ENCODE results near the gene SLC2A8. TPM values are rescaled to one million over a fixed set of nuclear protein-coding genes. Genes with fewer than 3 reads are reported as not detected.

Gene SLC2A8, protein sequence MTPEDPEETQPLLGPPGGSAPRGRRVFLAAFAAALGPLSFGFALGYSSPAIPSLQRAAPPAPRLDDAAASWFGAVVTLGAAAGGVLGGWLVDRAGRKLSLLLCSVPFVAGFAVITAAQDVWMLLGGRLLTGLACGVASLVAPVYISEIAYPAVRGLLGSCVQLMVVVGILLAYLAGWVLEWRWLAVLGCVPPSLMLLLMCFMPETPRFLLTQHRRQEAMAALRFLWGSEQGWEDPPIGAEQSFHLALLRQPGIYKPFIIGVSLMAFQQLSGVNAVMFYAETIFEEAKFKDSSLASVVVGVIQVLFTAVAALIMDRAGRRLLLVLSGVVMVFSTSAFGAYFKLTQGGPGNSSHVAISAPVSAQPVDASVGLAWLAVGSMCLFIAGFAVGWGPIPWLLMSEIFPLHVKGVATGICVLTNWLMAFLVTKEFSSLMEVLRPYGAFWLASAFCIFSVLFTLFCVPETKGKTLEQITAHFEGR
- total RNA-seq = 7.2 and 8.5 TPM in 2 replicates

DNA sequence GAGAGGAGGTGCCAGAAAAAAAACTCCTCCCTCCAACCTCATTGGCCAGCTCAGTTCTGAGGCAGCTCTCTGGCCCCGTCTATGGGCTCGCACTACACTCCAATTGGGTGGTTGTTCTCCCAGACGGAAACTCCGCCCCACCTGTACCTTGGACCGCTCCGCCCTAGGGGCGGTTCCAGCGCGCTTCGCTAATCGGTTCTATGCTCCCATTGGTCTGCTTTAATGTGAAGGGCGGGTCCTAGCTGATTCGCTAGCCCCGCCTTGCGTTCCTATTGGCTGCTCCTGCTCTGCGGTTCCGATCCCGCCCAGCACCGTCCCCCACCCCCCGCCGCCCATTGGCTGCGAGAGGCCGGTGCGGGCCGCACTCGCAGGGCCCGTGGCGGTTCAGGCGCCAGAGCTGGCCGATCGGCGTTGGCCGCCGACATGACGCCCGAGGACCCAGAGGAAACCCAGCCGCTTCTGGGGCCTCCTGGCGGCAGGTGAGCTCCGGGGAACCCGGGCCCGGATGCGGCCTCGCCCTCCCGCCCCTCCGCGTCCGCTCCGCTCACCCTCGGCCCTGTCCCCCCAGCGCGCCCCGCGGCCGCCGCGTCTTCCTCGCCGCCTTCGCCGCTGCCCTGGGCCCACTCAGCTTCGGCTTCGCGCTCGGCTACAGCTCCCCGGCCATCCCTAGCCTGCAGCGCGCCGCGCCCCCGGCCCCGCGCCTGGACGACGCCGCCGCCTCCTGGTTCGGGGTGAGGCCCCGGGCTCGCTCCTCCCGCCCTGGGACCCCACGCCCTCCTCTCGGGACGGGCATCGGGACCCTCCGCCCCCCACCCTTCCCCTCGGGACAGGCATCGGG, at the start of gene SLC2A8:
TSS of gene SLC2A8 (plus strand) at position 362 of the 838 bp plus-strand sequence. CDS start at position 424, 62 bp downstream.

DNA sequence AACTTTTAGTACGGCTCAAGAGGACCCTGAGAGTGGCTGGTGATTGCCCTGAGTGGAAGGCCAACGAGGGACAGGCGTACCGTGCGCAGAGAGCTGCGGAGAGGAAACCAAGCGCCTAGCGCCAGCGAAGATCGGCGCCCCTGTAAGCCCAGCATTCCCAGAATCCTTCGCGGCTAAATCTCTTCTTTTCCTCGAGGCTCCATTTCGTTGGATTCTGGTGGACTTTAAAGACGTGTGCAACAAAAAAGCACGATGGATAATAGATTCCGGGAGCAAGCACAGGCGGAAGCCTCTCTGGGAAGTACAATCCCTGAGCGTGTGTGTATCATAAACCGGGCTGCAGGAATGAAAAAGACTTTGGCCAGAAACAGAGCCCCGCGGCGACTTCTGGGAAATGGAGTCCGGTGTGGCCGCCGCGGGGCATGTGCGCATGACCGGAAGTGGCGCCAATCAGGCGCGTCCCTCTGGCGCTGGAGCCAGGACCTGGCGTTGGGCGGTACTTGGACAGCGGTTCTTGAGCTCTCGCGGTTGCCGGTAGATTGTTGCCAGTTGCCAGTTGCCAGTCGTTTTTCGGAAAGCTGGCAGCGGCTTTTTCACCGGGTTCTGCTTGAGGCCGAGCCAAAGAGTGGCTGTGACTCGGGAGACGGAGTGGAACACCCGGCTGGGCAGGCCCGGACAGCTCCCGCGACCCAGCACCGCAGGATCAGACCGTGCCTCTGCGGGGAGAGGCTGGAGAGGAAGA, 27.1 kb downstream of the SLC2A8 start, which contains the start of gene ZNF79:
TSS of gene ZNF79 (plus strand) at position 449 of the 742 bp plus-strand sequence. CDS start 406 bp downstream, outside the sequence.

DNA sequence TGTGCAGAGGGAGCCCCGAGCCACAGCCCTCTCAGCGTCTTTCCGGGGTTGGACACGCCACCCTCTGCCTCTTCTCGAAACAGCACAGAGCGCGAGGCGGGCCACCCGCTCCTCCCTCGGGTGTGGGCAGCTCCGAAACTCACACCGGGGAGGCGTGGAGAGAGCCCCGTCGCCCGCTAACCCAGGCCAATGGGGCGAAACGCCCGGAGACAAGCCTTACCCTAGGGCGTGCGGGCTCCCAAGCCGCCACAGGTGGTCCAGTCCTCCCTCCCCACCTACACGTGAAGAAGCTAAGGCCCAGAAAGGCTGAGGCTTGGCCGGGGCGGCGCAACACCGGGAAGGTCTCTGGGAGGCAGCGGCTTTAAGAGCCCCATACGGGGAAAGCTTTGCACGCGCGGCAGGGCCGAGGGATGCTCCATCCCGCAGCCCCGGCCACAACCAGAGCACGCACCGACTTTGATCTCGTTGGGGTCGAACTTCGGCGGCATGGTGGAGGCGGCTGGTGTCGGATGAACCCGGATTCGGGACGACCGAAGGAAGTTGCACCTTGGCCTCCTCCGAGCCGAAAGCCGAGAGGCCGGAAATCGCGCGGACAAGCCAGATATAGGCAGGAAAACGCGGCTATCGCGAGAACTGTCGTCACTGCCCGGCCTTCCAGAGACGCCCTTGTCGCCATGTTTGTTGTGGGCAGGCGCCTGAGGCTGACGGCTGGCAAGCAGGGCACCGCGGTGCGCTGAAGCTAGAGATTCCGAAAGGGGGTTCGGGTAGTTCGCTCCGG, 54.0 kb downstream of the SLC2A8 start, which contains the start of the genes LRSAM1 and RPL12:
TSS of gene LRSAM1 (plus strand) at position 681 of the 778 bp plus-strand sequence. CDS start 3,018 bp downstream, outside the sequence.
TSS of gene RPL12 (minus strand) at position 577 of the 778 bp plus-strand sequence. CDS start at position 488, 89 bp downstream.

Other genes with a start within 250 kb of the SLC2A8 start
- 6.0 and 6.5 TPM in 2 replicates for gene GARNL3, start 132.4 kb upstream of the SLC2A8 start, total RNA-seq
- gene ZNF79, start 27.2 kb downstream of the SLC2A8 start, total RNA-seq = 8.3 and 10.8 TPM in 2 replicates
- 2,568 and 3,770 TPM in 2 replicates for gene RPL12, start 54.2 kb downstream of the SLC2A8 start, total RNA-seq
- 11.1 and 14.0 TPM in 2 replicates for gene LRSAM1, start 54.3 kb downstream of the SLC2A8 start, total RNA-seq
- 7.2 and 10.2 TPM in 2 replicates for gene STXBP1, start 215.1 kb downstream of the SLC2A8 start, total RNA-seq

Data from tracheal epithelial cell (primary cell).